IMR-90 (cell line): ENCODE results near the gene PAFAH2. TPM values are rescaled to one million over a fixed set of nuclear protein-coding genes. Genes with fewer than 3 reads are reported as not detected.

Experiments
- ATAC-seq: fragments of 200-7000 bp; cut with Tn5 transposase; 2 replicates; pipeline ENCODE4 v1.9.1; 2020; ENCODE audit warnings: low read depth, mild to moderate bottlenecking, moderate library complexity
- BruUV-seq: library from RNA; stranded (reverse); fragments of 400-500 nt; replicated peaks from 2 replicates; lab custom pipeline; 2021; lab: Mats Ljungman, UMichigan
- CTCF ChIA-PET: fragments of 300-600 bp; formaldehyde crosslinking; extraction: SDS; loops from one replicate; lab custom pipeline; 2021; ENCODE audit warnings: antibody characterized with exemption; lab: Yijun Ruan, JAX
- POLR2A ChIA-PET: fragments of 300-600 bp; sonication (Branson Sonifier 250); formaldehyde crosslinking; loops from one replicate; lab custom pipeline; 2022; ENCODE audit warnings: antibody characterized with exemption; ENCODE audit not compliant: unreplicated experiment; lab: Charles Lee
- DNase-seq: peaks from one replicate; pipeline ENCODE4 v3.0.0; 2013
- H2AFZ ChIP-seq: replicated peaks from 2 replicates; pipeline ENCODE3; 2013; ENCODE audit warnings: low read length, mild to moderate bottlenecking; ENCODE audit not compliant: poor library complexity
- H2AK5ac ChIP-seq: 2 replicates; pipeline ENCODE4 v1.6.1; 2013; ENCODE audit warnings: low read depth, low read length, inconsistent platforms
- H2AK9ac ChIP-seq: replicated peaks from 2 replicates; pipeline ENCODE3; 2013; ENCODE audit warnings: mild to moderate bottlenecking, low read depth, low read length, moderate library complexity; ENCODE audit not compliant: poor library complexity
- H2BK120ac ChIP-seq: 2 replicates; pipeline ENCODE4 v1.6.1; 2013; ENCODE audit warnings: low read depth, low read length, inconsistent platforms
- H2BK15ac ChIP-seq: 3 replicates; pipeline ENCODE4 v1.6.1; 2013; ENCODE audit warnings: low read depth, low read length, inconsistent platforms
- H2BK20ac ChIP-seq: 2 replicates; pipeline ENCODE4 v1.6.1; 2013; ENCODE audit warnings: low read depth, mild to moderate bottlenecking, inconsistent platforms, low read length, moderate library complexity
- H2BK5ac ChIP-seq: 2 replicates; pipeline ENCODE4 v1.6.1; 2013; ENCODE audit warnings: mild to moderate bottlenecking, low read depth, low read length, inconsistent platforms; ENCODE audit not compliant: poor library complexity, severe bottlenecking
- H3K14ac ChIP-seq: replicated peaks from 2 replicates; pipeline ENCODE4 v1.6.1; 2013; ENCODE audit warnings: low read depth, low read length, inconsistent platforms
- H3K18ac ChIP-seq: 2 replicates; pipeline ENCODE4 v1.6.1; 2013; ENCODE audit warnings: low read depth, low read length, control low read depth
- H3K23ac ChIP-seq: 2 replicates; pipeline ENCODE4 v1.6.1; 2013; ENCODE audit warnings: low read depth, low read length, inconsistent platforms
- H3K27ac ChIP-seq: 2 replicates; pipeline ENCODE4 v1.5.1; 2013; ENCODE audit warnings: mild to moderate bottlenecking, control low read depth, low read length; ENCODE audit not compliant: insufficient read depth
- H3K27me3 ChIP-seq: 2 replicates; pipeline ENCODE4 v1.6.1; 2013; ENCODE audit warnings: low read length; ENCODE audit not compliant: control insufficient read depth, insufficient read depth
- H3K36me3 ChIP-seq: 2 replicates; pipeline ENCODE4 v1.6.1; 2013; ENCODE audit warnings: low read length, mixed read lengths; ENCODE audit not compliant: control insufficient read depth, insufficient read depth
- H3K4ac ChIP-seq: 2 replicates; pipeline ENCODE4 v1.6.1; 2013; ENCODE audit warnings: low read depth, low read length, inconsistent platforms
- H3K4me1 ChIP-seq: 2 replicates; pipeline ENCODE4 v1.6.1; 2013; ENCODE audit warnings: low read length, mixed read lengths; ENCODE audit not compliant: control insufficient read depth, insufficient read depth
- H3K4me2 ChIP-seq: 2 replicates; pipeline ENCODE4 v1.6.1; 2013; ENCODE audit warnings: low read depth, mild to moderate bottlenecking, control low read depth, low read length, moderate library complexity
- H3K4me3 ChIP-seq: 2 replicates; pipeline ENCODE4 v1.5.1; 2013; ENCODE audit warnings: low read depth, mild to moderate bottlenecking, control low read depth, low read length, moderate library complexity; ENCODE audit not compliant: insufficient read depth
- H3K56ac ChIP-seq: 2 replicates; pipeline ENCODE4 v1.6.1; 2013; ENCODE audit warnings: low read length, inconsistent platforms; ENCODE audit not compliant: insufficient read depth; ENCODE audit errors: extremely low read depth
- H3K79me1 ChIP-seq, 2 experiments: 2 replicates each; pipeline ENCODE4 v1.6.1; 2013; ENCODE audit warnings: low read length in 2 of 2, inconsistent platforms in 1 of 2, low read depth in 1 of 2
- H3K9ac ChIP-seq: 2 replicates; pipeline ENCODE4 v1.6.1; 2013; ENCODE audit warnings: low read depth, low read length, control low read depth
- H3K9me1 ChIP-seq: 2 replicates; pipeline ENCODE4 v1.6.1; 2013; ENCODE audit warnings: low read length, inconsistent platforms; ENCODE audit not compliant: insufficient read depth
- H3K9me3 ChIP-seq: 2 replicates; pipeline ENCODE4 v1.6.1; 2013; ENCODE audit warnings: low read length; ENCODE audit not compliant: control insufficient read depth, insufficient read depth
- H4K20me1 ChIP-seq: 2 replicates; pipeline ENCODE4 v1.6.1; 2013; ENCODE audit warnings: low read length, inconsistent platforms; ENCODE audit not compliant: insufficient read depth
- H4K5ac ChIP-seq: 2 replicates; pipeline ENCODE4 v1.6.1; 2013; ENCODE audit warnings: mild to moderate bottlenecking, low read depth, low read length, control low read depth
- H4K8ac ChIP-seq, 2 experiments: 2 replicates each; pipeline ENCODE4 v1.6.1; 2013; ENCODE audit warnings: low read depth in 2 of 2, low read length in 2 of 2, control low read depth in 1 of 2, inconsistent platforms in 1 of 2
- H4K91ac ChIP-seq: 2 replicates; pipeline ENCODE4 v1.6.1; 2013; ENCODE audit warnings: low read depth, low read length, inconsistent platforms; ENCODE audit not compliant: insufficient read depth
- CEBPB ChIP-seq: IDR thresholded peaks from 2 replicates; pipeline ENCODE4 v1.6.1; 2012; ENCODE audit warnings: low read depth, low read length, improper control_type of control experiment
- CTCF ChIP-seq: conservative IDR thresholded peaks from 2 replicates; pipeline ENCODE4 v1.5.1; 2012; ENCODE audit warnings: mild to moderate bottlenecking, low read depth, low read length, improper control_type of control experiment
- WGBS, 2 experiments: methylation state at CpG; one replicate each; pipeline versions ENCODE4 v1.1.5 to v1.1.7; 2013; ENCODE audit warnings: missing lambda C conversion rate in 2 of 2; ENCODE audit not compliant: insufficient read length in 1 of 2; ENCODE audit errors: extremely low coverage in 2 of 2; 5-methylcytosine and 5-hydroxymethylcytosine counted together
- dilution Hi-C: fragments of 300-500 bp; cut with HindIII; formaldehyde crosslinking; loops from one replicate; pipeline ENCODE4 v1.14.3; 2018; ENCODE audit warnings: low sequenced_read_pairs; ENCODE audit not compliant: unreplicated experiment
- in situ Hi-C: fragments of 300-500 bp; cut with MboI; formaldehyde crosslinking; loops from 3 replicates; pipeline ENCODE4 v1.14.3; 2019; ENCODE audit warnings: low sequenced_read_pairs, inconsistent platforms, mixed read lengths
- intact Hi-C: fragments of 100-400 bp; cut with micrococcal nuclease; formaldehyde crosslinking; loops from 2 replicates; pipeline ENCODE4 v1.10.0; 2022
- polyA plus RNA-seq, 3 experiments: library from polyadenylated mRNA; depleted of rRNA; stranded (reverse); fragments of >200 nt; gene quantifications; 2 replicates each; pipeline ENCODE4 v1.2.3, GENCODE V29; 2012; ENCODE audit warnings: low replicate concordance in 1 of 3
- total RNA-seq: library from RNA; depleted of rRNA; stranded (reverse); fragments of >200 nt; gene quantifications from 2 replicates; pipeline ENCODE4 v1.2.3, GENCODE V29; 2012

The PAFAH2 gene
- total and polyA plus RNA-seq, 2 of the 4 experiments (the other 2 are of a cell fraction), result 8.3 to 12.2 TPM

- Histone ChIP-seq H3K4me1 (peaks cover 9% of the 10 kb centered on the region), H3K27me3 (no peaks in the 10 kb centered on the region), H4K91ac (peak overlapping the region; percentile 84), H2AFZ (peak overlapping the region; percentile 87), H3K18ac (peak overlapping the region; percentile 53; the same call in 1 of the 2 replicates), H3K27ac (peak overlapping the region; percentile 55), H2BK20ac (peak overlapping the region; percentile 46; the same call in 1 of the 2 replicates), H3K9me1 (peaks cover 12% of the 10 kb centered on the region), H3K4ac (peak overlapping the region; percentile 91), H2BK5ac (peak overlapping the region; percentile 77), H4K5ac (peak overlapping the region; percentile 95), H3K4me2 (peak overlapping the region; percentile 85), H3K9ac (peak overlapping the region; percentile 63), H3K4me3 (peak overlapping the region; percentile 48), H3K14ac (peak overlapping the region; percentile 98), H2AK5ac (peak overlapping the region; percentile 91), H3K23ac (peak overlapping the region; percentile 92), H3K36me3 (no peaks in the 10 kb centered on the region), H2AK9ac (peak overlapping the region; percentile 93), H3K56ac (peak overlapping the region; percentile 63), H2BK15ac (peak overlapping the region; percentile 29), H4K8ac (peak overlapping the region; percentile 90 to 98), H3K9me3 (no peaks in the 10 kb centered on the region), H3K79me1 (peaks cover 6 to 20% of the 10 kb centered on the region in 2 experiments; a peak in 3 of 4 replicates), H2BK120ac (peak overlapping the region; percentile 71), H4K20me1 (no peaks in the 10 kb centered on the region)
- TF ChIP-seq CEBPB (peak; percentile 94), CTCF (no peak)
- dilution Hi-C loops (no loop called here), intact Hi-C loops (no loop called here), in situ Hi-C loops (loop anchor here (5.0 to 10.0 kb wide), 2 partner anchors 100 to 172 kb away; no protein-coding TSS in a partner anchor)
- POLR2A ChIA-PET, result interaction anchor here (0.6 to 1.6 kb wide), 5 partner anchors 9 to 130 kb away, joined by 3 to 13 read pairs (median 4); no protein-coding TSS in a partner anchor
- ATAC-seq (no peak), DNase-seq (peak; percentile 71)
- BruUV-seq, result no TSS peak
- 0% methylated on average over 3 of the region's 13 CpGs; no CpG with 5 or more reads in 1 of the 2 experiments for WGBS, 2 experiments
- CTCF ChIA-PET, result interaction anchor here (0.5 to 2.8 kb wide), 15 partner anchors 9 to 388 kb away, joined by 3 to 47 read pairs (median 4); partner anchors contain the start of gene PAQR7
Measured at GRCh38 chr1:25996966-25997827, 666 bp downstream of the PAFAH2 start.
